Measurements from ENCODE around the gene FLNA.
A peak's percentile ranks its signal among the peaks of the same experiment; 100 is the strongest.
"Not testable (repeated sequence)": the region's sequence is repeated elsewhere in the genome, so short reads cannot be mapped to it uniquely, and the experiment has no call there.

The FLNA gene

GRCh38 chrX:154308108-154308946 is 66.1 kb downstream of the FLNA start:
- Histone ChIP-seq H3K27me3 (ENCODE audit: insufficient read depth, low read depth, severe bottlenecking) (peaks cover 4% of the 10 kb centered on the region), H3K27ac (no peak overlapping the region), H3K36me3 (no peaks in the 10 kb centered on the region), H3K4me3 (ENCODE audit: low read depth, low read length) (no peak overlapping the region), H3K9me3 (ENCODE audit: severe bottlenecking) (no peaks in the 10 kb centered on the region)
- peak; percentile 84 for TF ChIP-seq CTCF (IDR thresholded peaks at IDR 0.05; ENCODE audit: low read depth, low read length)
- DNase-seq = peak; percentile 82

GRCh38 chrX:154307202-154307601 is 67.2 kb downstream of the FLNA start:
- H3K36me3 ChIP-seq = no peaks in the 10 kb centered on the region
- H3K27ac ChIP-seq = no peak overlapping the region
- no peak for TF ChIP-seq CTCF (IDR thresholded peaks at IDR 0.05; ENCODE audit: low read depth, low read length)
- H3K27me3 ChIP-seq (ENCODE audit: insufficient read depth, low read depth, severe bottlenecking) = peaks cover 4% of the 10 kb centered on the region
- no peak overlapping the region for H3K4me3 ChIP-seq (ENCODE audit: low read depth, low read length)
- H3K9me3 ChIP-seq (ENCODE audit: severe bottlenecking) = no peaks in the 10 kb centered on the region
- DNase-seq = no peak

- H3K36me3 ChIP-seq = no peaks in the 10 kb centered on the region
- no peak overlapping the region for H3K27ac ChIP-seq
- no peaks in the 10 kb centered on the region for H3K9me3 ChIP-seq (ENCODE audit: severe bottlenecking)
- no peak for DNase-seq
- no peak for TF ChIP-seq CTCF (IDR thresholded peaks at IDR 0.05; ENCODE audit: low read depth, low read length)
- H3K4me3 ChIP-seq (ENCODE audit: low read depth, low read length) = no peak overlapping the region
- H3K27me3 ChIP-seq (ENCODE audit: insufficient read depth, low read depth, severe bottlenecking) = peaks cover 4% of the 10 kb centered on the region
These were observed 68.8 kb downstream of the FLNA start for GRCh38 chrX:154305541-154306205.

GRCh38 chrX:154304846-154305245 is 69.6 kb downstream of the FLNA start:
- TF ChIP-seq CTCF (IDR thresholded peaks at IDR 0.05; ENCODE audit: low read depth, low read length) = no peak
- no peaks in the 10 kb centered on the region for H3K9me3 ChIP-seq (ENCODE audit: severe bottlenecking)
- no peak for DNase-seq

GRCh38 chrX:154303476-154303875 is 71.0 kb downstream of the FLNA start:
- Histone ChIP-seq H3K36me3 (no peaks in the 10 kb centered on the region), H3K4me3 (ENCODE audit: low read depth, low read length) (no peak overlapping the region), H3K9me3 (ENCODE audit: severe bottlenecking) (no peaks in the 10 kb centered on the region), H3K27me3 (ENCODE audit: insufficient read depth, low read depth, severe bottlenecking) (peaks cover 4% of the 10 kb centered on the region), H3K27ac (no peak overlapping the region)
- DNase-seq = no peak
- TF ChIP-seq CTCF (IDR thresholded peaks at IDR 0.05; ENCODE audit: low read depth, low read length) = no peak

More at GRCh38 chrX:154304846-154305245, 69.6 kb downstream of the FLNA start:
- peaks cover 4% of the 10 kb centered on the region for H3K27me3 ChIP-seq (ENCODE audit: insufficient read depth, low read depth, severe bottlenecking)
- H3K36me3 ChIP-seq = no peaks in the 10 kb centered on the region
- no peak overlapping the region for H3K4me3 ChIP-seq (ENCODE audit: low read depth, low read length)
- no peak overlapping the region for H3K27ac ChIP-seq

- not testable (repeated sequence) for H3K36me3 ChIP-seq; DNase-seq; H3K4me3 ChIP-seq (ENCODE audit: low read depth, low read length); H3K27ac ChIP-seq; H3K27me3 ChIP-seq (ENCODE audit: insufficient read depth, low read depth, severe bottlenecking); H3K9me3 ChIP-seq (ENCODE audit: severe bottlenecking)
These were observed 71.4 kb downstream of the FLNA start for GRCh38 chrX:154302998-154303397.
